Nephron (organoid): Measurements from ENCODE around the gene STRIT1.

ENCODE experiments used
- H3K27ac Mint-ChIP-seq, 3 experiments: 2 replicates each; pipeline ENCODE4 v1.8.0; 2020; ENCODE audit warnings: mixed read lengths in 3 of 3, mild to moderate bottlenecking in 2 of 3, moderate library complexity in 1 of 3
- H3K27me3 Mint-ChIP-seq: 2 replicates; pipeline ENCODE4 v1.8.0; 2021; ENCODE audit warnings: low read depth, mild to moderate bottlenecking, moderate library complexity, mixed read lengths
- H3K36me3 Mint-ChIP-seq: 2 replicates; pipeline ENCODE4 v1.8.0; 2020; ENCODE audit warnings: low read depth, mixed read lengths
- H3K4me1 Mint-ChIP-seq: 2 replicates; pipeline ENCODE4 v1.8.0; 2020; ENCODE audit warnings: mixed read lengths
- H3K4me3 Mint-ChIP-seq, 3 experiments: 2 replicates each; pipeline ENCODE4 v1.8.0; 2020; ENCODE audit warnings: mild to moderate bottlenecking in 3 of 3, mixed read lengths in 3 of 3, moderate library complexity in 2 of 3
- H3K9me3 Mint-ChIP-seq: 2 replicates; pipeline ENCODE4 v1.8.0; 2020; ENCODE audit warnings: mixed read lengths
- CTCF ChIP-seq, 3 experiments: fragments of 200-600 bp; sonication (generic); IDR thresholded peaks; one replicate each; pipeline ENCODE4 v1.5.0; 2021; ENCODE audit warnings: antibody characterized with exemption in 3 of 3; ENCODE audit not compliant: unreplicated experiment in 3 of 3

Gene STRIT1

GRCh38 chr3:155312781-155313180, 19.3 kb upstream of the STRIT1 start:
- Mint-ChIP-seq H3K4me1 (peaks cover 7% of the 10 kb centered on the region), H3K4me3 (no peak overlapping the region), H3K27ac (peak overlapping the region; percentile 69 to 72 (median 70)), H3K36me3 (no peaks in the 10 kb centered on the region), H3K27me3 (no peaks in the 10 kb centered on the region), H3K9me3 (no peaks in the 10 kb centered on the region)
- no peak for TF ChIP-seq CTCF (IDR thresholded peaks at IDR 0.05; ENCODE audit: unreplicated experiment in 3 of 3)

GRCh38 chr3:155309581-155309980, 16.1 kb upstream of the STRIT1 start:
- no peak for TF ChIP-seq CTCF (IDR thresholded peaks at IDR 0.05; ENCODE audit: unreplicated experiment in 3 of 3)
- Mint-ChIP-seq H3K36me3 (no peaks in the 10 kb centered on the region), H3K9me3 (no peaks in the 10 kb centered on the region), H3K4me1 (peaks cover 7% of the 10 kb centered on the region), H3K27ac (no peak overlapping the region), H3K27me3 (no peaks in the 10 kb centered on the region), H3K4me3 (no peak overlapping the region)

GRCh38 chr3:155308831-155309230, 15.3 kb upstream of the STRIT1 start:
- Mint-ChIP-seq H3K4me3 (no peak overlapping the region), H3K27ac (no peak overlapping the region), H3K9me3 (no peaks in the 10 kb centered on the region), H3K4me1 (peaks cover 7% of the 10 kb centered on the region), H3K27me3 (no peaks in the 10 kb centered on the region), H3K36me3 (no peaks in the 10 kb centered on the region)
- no peak for TF ChIP-seq CTCF (IDR thresholded peaks at IDR 0.05; ENCODE audit: unreplicated experiment in 3 of 3)

- no peak overlapping the region for H3K27ac Mint-ChIP-seq
- no peaks in the 10 kb centered on the region for H3K9me3 Mint-ChIP-seq
Observed at GRCh38 chr3:155307183-155307582, 13.7 kb upstream of the STRIT1 start.

GRCh38 chr3:155304394-155304793, 10.9 kb upstream of the STRIT1 start:
- Mint-ChIP-seq H3K4me1 (no peaks in the 10 kb centered on the region), H3K4me3 (no peak overlapping the region), H3K27me3 (no peaks in the 10 kb centered on the region), H3K36me3 (no peaks in the 10 kb centered on the region), H3K27ac (peak overlapping the region in 2 of 3 experiments; percentile 28 to 67), H3K9me3 (no peaks in the 10 kb centered on the region)
- no peak for TF ChIP-seq CTCF (IDR thresholded peaks at IDR 0.05; ENCODE audit: unreplicated experiment in 3 of 3)

More at GRCh38 chr3:155307183-155307582, 13.7 kb upstream of the STRIT1 start:
- no peak for TF ChIP-seq CTCF (IDR thresholded peaks at IDR 0.05; ENCODE audit: unreplicated experiment in 3 of 3)
- Mint-ChIP-seq H3K4me3 (no peak overlapping the region), H3K36me3 (no peaks in the 10 kb centered on the region), H3K4me1 (no peaks in the 10 kb centered on the region), H3K27me3 (no peaks in the 10 kb centered on the region)

- TF ChIP-seq CTCF (IDR thresholded peaks at IDR 0.05; ENCODE audit: unreplicated experiment in 3 of 3): no peak
- H3K36me3 Mint-ChIP-seq: no peaks in the 10 kb centered on the region
- no peaks in the 10 kb centered on the region for H3K9me3 Mint-ChIP-seq
- peak overlapping the region in 2 of 3 experiments; percentile 28 to 67 for H3K27ac Mint-ChIP-seq
- H3K4me3 Mint-ChIP-seq: no peak overlapping the region
- H3K27me3 Mint-ChIP-seq: no peaks in the 10 kb centered on the region
- no peaks in the 10 kb centered on the region for H3K4me1 Mint-ChIP-seq
Observed at GRCh38 chr3:155303540-155304097, 10.1 kb upstream of the STRIT1 start.
